CD4-positive, alpha-beta memory T cell (primary cell): Measurements from ENCODE around the gene BIRC3. TPM values are rescaled to one million over a fixed set of nuclear protein-coding genes. Genes with fewer than 3 reads are reported as not detected.

Experiments
- CTCF ChIA-PET: fragments of 350-600 bp; sonication (Branson Sonifier 250); formaldehyde crosslinking; loops from one replicate; lab custom pipeline; 2021; ENCODE audit warnings: inconsistent platforms; ENCODE audit not compliant: partially characterized antibody; lab: Charles Lee
- POLR2A ChIA-PET: fragments of 350-600 bp; sonication (Branson Sonifier 250); formaldehyde crosslinking; loops from one replicate; lab custom pipeline; 2021; ENCODE audit not compliant: partially characterized antibody; lab: Charles Lee
- DNase-seq, 5 donors: peaks; one replicate each; pipeline versions ENCODE4 v3.0.0 to v3.0.0-alpha.2; 2020 to 2022; ENCODE audit warnings: mixed read lengths in 1 of 5
- H3K27ac ChIP-seq: one replicate; pipeline ENCODE4 v1.7.0; 2013; ENCODE audit warnings: low read depth, low read length
- H3K27me3 ChIP-seq: 2 replicates; pipeline ENCODE4 v1.7.0; 2013; ENCODE audit warnings: mild to moderate bottlenecking, low read length, moderate library complexity; ENCODE audit not compliant: insufficient read depth
- H3K36me3 ChIP-seq: 2 replicates; pipeline ENCODE4 v1.7.0; 2013; ENCODE audit warnings: mild to moderate bottlenecking, low read length, moderate library complexity; ENCODE audit not compliant: insufficient read depth
- H3K4me1 ChIP-seq: 2 replicates; pipeline ENCODE4 v1.7.0; 2013; ENCODE audit warnings: mild to moderate bottlenecking, low read length, moderate library complexity; ENCODE audit not compliant: insufficient read depth
- H3K4me3 ChIP-seq, 2 donors: one replicate each; pipeline ENCODE4 v1.7.0; 2013; ENCODE audit warnings: low read length in 2 of 2, mild to moderate bottlenecking in 1 of 2
- H3K9me3 ChIP-seq, 2 donors: one replicate each; pipeline ENCODE4 v1.7.0; 2013; ENCODE audit warnings: low read length in 2 of 2, control low read depth in 1 of 2; ENCODE audit not compliant: control insufficient read depth in 1 of 2
- H3K27ac Mint-ChIP-seq, 7 donors: one replicate each; pipeline ENCODE4 v1.8.0; 2020 to 2021; ENCODE audit warnings: mixed read lengths in 7 of 7, mild to moderate bottlenecking in 6 of 7, inconsistent platforms in 3 of 7, moderate library complexity in 3 of 7
- H3K27me3 Mint-ChIP-seq, 2 donors: one replicate each; pipeline ENCODE4 v1.8.0; 2020 to 2021; ENCODE audit warnings: mixed read lengths in 2 of 2
- H3K36me3 Mint-ChIP-seq, 2 donors: one replicate each; pipeline ENCODE4 v1.8.0; 2020 to 2021; ENCODE audit warnings: mixed read lengths in 2 of 2, inconsistent platforms in 1 of 2, mild to moderate bottlenecking in 1 of 2
- H3K4me1 Mint-ChIP-seq, 4 donors: one replicate each; pipeline ENCODE4 v1.8.0; 2020 to 2021; ENCODE audit warnings: mixed read lengths in 4 of 4, mild to moderate bottlenecking in 1 of 4
- H3K4me3 Mint-ChIP-seq, 8 donors: one replicate each; pipeline ENCODE4 v1.8.0; 2020 to 2021; ENCODE audit warnings: mixed read lengths in 8 of 8, mild to moderate bottlenecking in 7 of 8, moderate library complexity in 6 of 8, inconsistent platforms in 3 of 8
- H3K9me3 Mint-ChIP-seq, 8 donors: one replicate each; pipeline ENCODE4 v1.8.0; 2020 to 2021; ENCODE audit warnings: mixed read lengths in 8 of 8, mild to moderate bottlenecking in 5 of 8, inconsistent platforms in 3 of 8, moderate library complexity in 1 of 8
- intact Hi-C: fragments of 100-400 bp; cut with micrococcal nuclease; formaldehyde crosslinking; loops from one replicate; pipeline ENCODE4 v1.15.1; 2023
- polyA plus RNA-seq, 2 donors: library from polyadenylated mRNA; unstranded; fragments of 300-500 nt; fragmentation: Illumina TruSeq; gene quantifications; one replicate each; pipeline ENCODE4 v1.2.3, GENCODE V29; 2021
- total RNA-seq, 2 experiments: library from RNA; stranded (reverse); gene quantifications; one replicate each; pipeline ENCODE4 v1.2.3, GENCODE V29; 2021

BIRC3 gene
- total and polyA plus RNA-seq, 4 experiments from 2014 or later: 82.5 to 198 (median 142) TPM

- Histone ChIP-seq H3K36me3 (peaks cover 9% of the 10 kb centered on the region), H3K27ac (peak overlapping the region; percentile 94), H3K27me3 (no peaks in the 10 kb centered on the region), H3K4me3 (peak overlapping the region; percentile 81 to 98), H3K4me1 (peaks cover 30% of the 10 kb centered on the region), H3K9me3 (no peaks in the 10 kb centered on the region)
- peaks cover 19 to 38% of the 10 kb centered on the region in 2 donors for H3K36me3 Mint-ChIP-seq
- peak overlapping the region; percentile 87 to 100 (median 97) for H3K4me3 Mint-ChIP-seq
- peak; percentile 25 to 58 (median 26) for DNase-seq
- POLR2A ChIA-PET: interaction anchor here (0.6 to 1.8 kb wide), 7 partner anchors 28 to 128 kb away, joined by 3 to 6 read pairs (median 4); no protein-coding TSS in a partner anchor
- CTCF ChIA-PET: interaction anchor here (0.6 to 3.2 kb wide), 9 partner anchors 11 to 72 kb away, joined by 3 to 21 read pairs (median 3); no protein-coding TSS in a partner anchor
- H3K27me3 Mint-ChIP-seq: peaks cover 0 to 1% of the 10 kb centered on the region in 2 donors
- intact Hi-C loops: loop anchor here (1.0 to 10.0 kb wide), 6 partner anchors 14 to 433 kb away; partner anchors contain the start of genes ANGPTL5, BIRC3, CEP126 and TMEM123
- peaks cover 24 to 55% (median 29%) of the 10 kb centered on the region in 4 donors for H3K4me1 Mint-ChIP-seq
- peak overlapping the region; percentile 98 to 100 (median 99) for H3K27ac Mint-ChIP-seq
- H3K9me3 Mint-ChIP-seq: no peaks in the 10 kb centered on the region
Observed at GRCh38 chr11:102347462-102348370, 30.4 kb downstream of the BIRC3 start.

- no peaks in the 10 kb centered on the region for H3K27me3 ChIP-seq
- H3K9me3 ChIP-seq: no peaks in the 10 kb centered on the region
- no peak for DNase-seq
- Mint-ChIP-seq H3K4me3 (peak overlapping the region in 3 of 8 donors; percentile 19 to 31 (median 29)), H3K36me3 (peaks cover 47 to 50% of the 10 kb centered on the region in 2 donors), H3K27me3 (no peaks in the 10 kb centered on the region), H3K4me1 (peaks cover 41 to 60% (median 51%) of the 10 kb centered on the region in 4 donors), H3K27ac (peak overlapping the region in 3 of 7 donors; percentile 45 to 83 (median 76)), H3K9me3 (peaks cover 0 to 18% (median 5%) of the 10 kb centered on the region in 8 donors)
- peaks cover 40% of the 10 kb centered on the region for H3K4me1 ChIP-seq
- no peak overlapping the region for H3K4me3 ChIP-seq
- no peak overlapping the region for H3K27ac ChIP-seq
- peaks cover 7% of the 10 kb centered on the region for H3K36me3 ChIP-seq
- ChIA-PET POLR2A (no interaction called here), CTCF (interaction anchor here (1.7 kb wide), 1 partner anchor 10 kb away, joined by 4 read pairs; no protein-coding TSS in a partner anchor)
- intact Hi-C loops: no loop called here
Observed at GRCh38 chr11:102357116-102357515, 39.8 kb downstream of the BIRC3 start.

- no peak overlapping the region for H3K4me3 ChIP-seq
- peaks cover 55% of the 10 kb centered on the region for H3K4me1 ChIP-seq
- Mint-ChIP-seq H3K27me3 (no peaks in the 10 kb centered on the region), H3K4me3 (peak overlapping the region in 2 of 8 donors; percentile 12 to 26), H3K4me1 (peaks cover 38 to 71% (median 51%) of the 10 kb centered on the region in 4 donors), H3K9me3 (peaks cover 0 to 18% (median 5%) of the 10 kb centered on the region in 8 donors), H3K27ac (peak overlapping the region in 6 of 7 donors; percentile 20 to 98 (median 82)), H3K36me3 (peaks cover 54 to 55% of the 10 kb centered on the region in 2 donors)
- peaks cover 14% of the 10 kb centered on the region for H3K36me3 ChIP-seq
- intact Hi-C loops: no loop called here
- H3K9me3 ChIP-seq: no peaks in the 10 kb centered on the region
- no peaks in the 10 kb centered on the region for H3K27me3 ChIP-seq
- ChIA-PET POLR2A (interaction anchor here (1.4 to 1.6 kb wide), 2 partner anchors 9 to 18 kb away, joined by 4 to 5 read pairs; no protein-coding TSS in a partner anchor), CTCF (interaction anchor here (0.8 to 2.4 kb wide), 8 partner anchors 9 to 136 kb away, joined by 3 to 11 read pairs (median 4); no protein-coding TSS in a partner anchor)
- no peak for DNase-seq
- no peak overlapping the region for H3K27ac ChIP-seq
Observed at GRCh38 chr11:102359372-102359771, 42.1 kb downstream of the BIRC3 start.

GRCh38 chr11:102360681-102361080 is 43.4 kb downstream of the BIRC3 start:
- Mint-ChIP-seq H3K27me3 (no peaks in the 10 kb centered on the region), H3K36me3 (peaks cover 51 to 61% of the 10 kb centered on the region in 2 donors), H3K9me3 (peaks cover 0 to 18% (median 5%) of the 10 kb centered on the region in 8 donors), H3K4me3 (peak overlapping the region; percentile 57 to 79 (median 74)), H3K27ac (peak overlapping the region; percentile 86 to 99 (median 93)), H3K4me1 (peaks cover 42 to 76% (median 46%) of the 10 kb centered on the region in 4 donors)
- Histone ChIP-seq H3K4me1 (peaks cover 55% of the 10 kb centered on the region), H3K9me3 (no peaks in the 10 kb centered on the region), H3K4me3 (peak overlapping the region in 1 of 2 donors; percentile 33), H3K36me3 (peaks cover 25% of the 10 kb centered on the region), H3K27ac (peak overlapping the region; percentile 35), H3K27me3 (no peaks in the 10 kb centered on the region)
- intact Hi-C loops: loop anchor here (1.0 kb wide), 1 partner anchor 13 kb away; the partner anchor contains the start of gene BIRC2
- peak in 4 of 5 donors; percentile 26 to 49 (median 42) for DNase-seq
- ChIA-PET POLR2A (interaction anchor here (1.1 to 2.0 kb wide), 10 partner anchors 11 to 93 kb away, joined by 3 to 10 read pairs (median 4); no protein-coding TSS in a partner anchor), CTCF (interaction anchor here (0.7 to 2.3 kb wide), 11 partner anchors 9 to 306 kb away, joined by 3 to 11 read pairs (median 4); no protein-coding TSS in a partner anchor)

DNA sequence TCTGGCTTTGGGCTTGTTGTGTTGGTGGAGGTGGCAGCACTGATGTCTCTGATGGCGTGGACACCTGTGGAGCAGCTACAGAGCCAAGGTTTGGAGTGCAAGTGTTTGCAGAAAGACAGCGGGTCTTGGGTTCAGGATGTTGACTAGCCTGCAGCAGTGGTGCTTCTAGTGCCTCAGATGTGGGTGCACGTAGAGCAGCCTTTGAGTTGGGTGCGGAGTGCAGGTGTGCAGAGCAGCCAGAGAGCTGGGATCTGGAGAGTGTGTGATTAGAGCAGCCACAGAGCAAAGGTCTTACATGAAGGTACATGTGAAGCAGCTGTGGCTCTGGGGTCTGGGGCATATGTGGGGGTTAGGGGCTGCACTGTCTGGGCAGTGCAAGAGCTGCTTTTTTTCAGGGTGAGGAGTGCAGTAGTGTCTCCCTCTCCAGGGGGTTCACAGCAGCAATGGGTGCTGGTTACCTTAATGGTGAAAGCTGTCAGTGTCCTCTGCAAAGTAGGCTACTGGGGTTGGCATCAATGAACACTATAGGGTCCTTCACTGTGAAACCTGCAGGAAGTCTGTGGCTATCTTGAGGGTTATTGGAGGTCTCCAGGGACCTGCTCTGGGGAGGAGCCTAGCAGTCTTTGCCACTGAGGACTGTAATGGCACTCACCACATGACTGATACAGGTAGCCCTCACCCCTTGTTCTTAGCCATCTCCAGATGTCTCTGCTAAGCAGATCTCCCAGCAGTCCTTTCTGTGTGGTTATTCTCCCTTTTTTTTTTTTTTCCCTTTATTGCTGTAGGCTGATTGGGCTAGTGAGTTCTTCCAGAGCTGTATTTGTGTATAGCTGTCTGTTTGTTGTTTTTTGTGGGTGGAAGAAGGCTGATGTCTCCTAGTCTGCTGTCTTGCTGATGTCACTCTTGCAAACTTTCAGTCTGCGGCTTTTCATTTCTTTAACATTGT is 44.1 kb downstream of the BIRC3 start:
- peaks cover 41 to 76% (median 46%) of the 10 kb centered on the region in 4 donors for H3K4me1 Mint-ChIP-seq
- H3K4me3 ChIP-seq: peak overlapping the region in 1 of 2 donors; percentile 33
- ChIA-PET CTCF (interaction anchor here (0.7 to 2.3 kb wide), 12 partner anchors 9 to 305 kb away, joined by 3 to 11 read pairs (median 4); no protein-coding TSS in a partner anchor), POLR2A (interaction anchor here (1.1 to 2.0 kb wide), 9 partner anchors 12 to 92 kb away, joined by 3 to 10 read pairs (median 5); no protein-coding TSS in a partner anchor)
- no peaks in the 10 kb centered on the region for H3K27me3 ChIP-seq
- H3K27ac Mint-ChIP-seq: peak overlapping the region; percentile 86 to 99 (median 93)
- peaks cover 54 to 64% of the 10 kb centered on the region in 2 donors for H3K36me3 Mint-ChIP-seq
- DNase-seq: peak; percentile 56 to 62 (median 58)
- H3K27me3 Mint-ChIP-seq: no peaks in the 10 kb centered on the region
- peak overlapping the region; percentile 68 to 79 (median 74) for H3K4me3 Mint-ChIP-seq
- peaks cover 0 to 18% (median 5%) of the 10 kb centered on the region in 8 donors for H3K9me3 Mint-ChIP-seq
- peaks cover 55% of the 10 kb centered on the region for H3K4me1 ChIP-seq
- H3K27ac ChIP-seq: peak overlapping the region; percentile 35
- no peaks in the 10 kb centered on the region for H3K9me3 ChIP-seq
- intact Hi-C loops: loop anchor here (1.0 kb wide), 1 partner anchor 14 kb away; the partner anchor contains the start of gene BIRC2
- peaks cover 29% of the 10 kb centered on the region for H3K36me3 ChIP-seq

DNA sequence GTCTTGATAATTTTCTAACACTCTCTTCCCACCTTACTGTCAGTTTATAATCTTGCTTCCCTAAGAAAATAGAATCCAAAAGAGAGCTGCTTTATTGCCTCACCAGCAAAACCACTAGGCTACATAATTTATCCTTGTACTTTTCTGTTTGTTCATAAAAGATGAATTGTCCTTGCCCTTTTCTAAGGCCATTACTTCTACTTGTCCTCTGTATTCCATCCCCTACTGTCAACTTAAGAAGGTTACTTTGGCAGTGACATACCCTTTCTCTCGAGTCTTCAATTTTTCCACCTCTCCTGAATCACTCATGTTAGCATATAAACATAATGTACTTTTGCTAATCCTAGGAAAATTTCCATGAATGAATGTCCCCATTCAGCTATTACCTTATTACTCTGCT is 47.7 kb downstream of the BIRC3 start:
- Histone ChIP-seq H3K9me3 (no peaks in the 10 kb centered on the region), H3K27ac (no peak overlapping the region), H3K4me1 (peaks cover 45% of the 10 kb centered on the region), H3K27me3 (no peaks in the 10 kb centered on the region), H3K4me3 (no peak overlapping the region), H3K36me3 (peaks cover 42% of the 10 kb centered on the region)
- DNase-seq: no peak
- peaks cover 0 to 6% (median 2%) of the 10 kb centered on the region in 8 donors for H3K9me3 Mint-ChIP-seq
- ChIA-PET POLR2A (interaction anchor here (1.0 kb wide), 1 partner anchor 87 kb away, joined by 3 read pairs; no protein-coding TSS in a partner anchor), CTCF (interaction anchor here (1.0 to 3.8 kb wide), 7 partner anchors 11 to 302 kb away, joined by 3 to 29 read pairs (median 5); no protein-coding TSS in a partner anchor)
- no peaks in the 10 kb centered on the region for H3K27me3 Mint-ChIP-seq
- peaks cover 41 to 54% (median 42%) of the 10 kb centered on the region in 4 donors for H3K4me1 Mint-ChIP-seq
- peak overlapping the region in 6 of 7 donors; percentile 6 to 89 (median 62) for H3K27ac Mint-ChIP-seq
- intact Hi-C loops: no loop called here
- H3K4me3 Mint-ChIP-seq: no peak overlapping the region
- H3K36me3 Mint-ChIP-seq: peaks cover 58 to 71% of the 10 kb centered on the region in 2 donors
